Measurements from ENCODE around the gene PACS1.
"Not testable (repeated sequence)": the region's sequence is repeated elsewhere in the genome, so short reads cannot be mapped to it uniquely, and the experiment has no call there.

PACS1 gene

GRCh38 chr11:66275984-66276612 is 206.0 kb downstream of the PACS1 start:
- no peak for TF ChIP-seq ZNF274 (IDR thresholded peaks at IDR 0.05; ENCODE audit: low read depth, low read length)

GRCh38 chr11:66276619-66277018 is 206.5 kb downstream of the PACS1 start:
- not testable (repeated sequence) for H3K4me3 ChIP-seq (ENCODE audit: low read length)

More at GRCh38 chr11:66275984-66276612, 206.0 kb downstream of the PACS1 start:
- H3K4me3 ChIP-seq (ENCODE audit: low read length): no peak overlapping the region

- H3K4me3 ChIP-seq (ENCODE audit: low read length): not testable (repeated sequence)
These were observed 207.0 kb downstream of the PACS1 start for GRCh38 chr11:66277064-66277463.

GRCh38 chr11:66277471-66278362 is 207.6 kb downstream of the PACS1 start, which contains the start of gene CNIH2:
CNIH2 (plus strand) TSS chr11:66278175; CDS start chr11:66278457, 282 bp downstream.
- H3K4me3 ChIP-seq (ENCODE audit: low read length): peak within 1 kb of the TSS; percentile 24; the same call in 1 of the 2 replicates
- no peak for TF ChIP-seq ZNF274 (IDR thresholded peaks at IDR 0.05; ENCODE audit: low read depth, low read length)

- TF ChIP-seq ZNF274 (IDR thresholded peaks at IDR 0.05; ENCODE audit: low read depth, low read length): no peak
- no peak overlapping the region for H3K4me3 ChIP-seq (ENCODE audit: low read length)
These were observed 208.5 kb downstream of the PACS1 start for GRCh38 chr11:66278363-66279091.

GRCh38 chr11:66279092-66279734 is 209.1 kb downstream of the PACS1 start:
- no peak for TF ChIP-seq ZNF274 (IDR thresholded peaks at IDR 0.05; ENCODE audit: low read depth, low read length)
- H3K4me3 ChIP-seq (ENCODE audit: low read length): no peak overlapping the region

GRCh38 chr11:66280428-66280827 is 210.4 kb downstream of the PACS1 start:
- no peak overlapping the region for H3K4me3 ChIP-seq (ENCODE audit: low read length)
- TF ChIP-seq ZNF274 (IDR thresholded peaks at IDR 0.05; ENCODE audit: low read depth, low read length): no peak

GRCh38 chr11:66281001-66281400 is 210.9 kb downstream of the PACS1 start:
- no peak for TF ChIP-seq ZNF274 (IDR thresholded peaks at IDR 0.05; ENCODE audit: low read depth, low read length)
- H3K4me3 ChIP-seq (ENCODE audit: low read length): no peak overlapping the region

GRCh38 chr11:66281776-66282467 is 211.8 kb downstream of the PACS1 start:
- H3K4me3 ChIP-seq (ENCODE audit: low read length): no peak overlapping the region
- no peak for TF ChIP-seq ZNF274 (IDR thresholded peaks at IDR 0.05; ENCODE audit: low read depth, low read length)

- H3K4me3 ChIP-seq (ENCODE audit: low read length): no peak overlapping the region
- TF ChIP-seq ZNF274 (IDR thresholded peaks at IDR 0.05; ENCODE audit: low read depth, low read length): no peak
These were observed 212.7 kb downstream of the PACS1 start for GRCh38 chr11:66282468-66283455.

GRCh38 chr11:66283461-66284105 is 213.5 kb downstream of the PACS1 start:
- no peak overlapping the region for H3K4me3 ChIP-seq (ENCODE audit: low read length)
- no peak for TF ChIP-seq ZNF274 (IDR thresholded peaks at IDR 0.05; ENCODE audit: low read depth, low read length)

GRCh38 chr11:66284526-66285078 is 214.5 kb downstream of the PACS1 start:
- no peak overlapping the region for H3K4me3 ChIP-seq (ENCODE audit: low read length)
- no peak for TF ChIP-seq ZNF274 (IDR thresholded peaks at IDR 0.05; ENCODE audit: low read depth, low read length)
